HG02610 (cell line): ENCODE data around the gene LIN7C.
"Not testable (repeated sequence)": the region's sequence is repeated elsewhere in the genome, so short reads cannot be mapped to it uniquely, and the experiment has no call there.

ENCODE experiments used
- ATAC-seq: cut with Tn5 transposase; IDR thresholded peaks from one replicate; pipeline ENCODE4 v1.9.1; 2021; ENCODE audit warnings: mild to moderate bottlenecking, moderate library complexity; ENCODE audit not compliant: unreplicated experiment

LIN7C gene

GRCh38 chr11:27451244-27451965, 55.2 kb downstream of the LIN7C start:
- no peak for ATAC-seq

GRCh38 chr11:27448184-27448540, 58.4 kb downstream of the LIN7C start:
- not testable (repeated sequence) for ATAC-seq

GRCh38 chr11:27447288-27448183, 59.0 kb downstream of the LIN7C start:
- no peak for ATAC-seq

GRCh38 chr11:27445625-27446024, 60.9 kb downstream of the LIN7C start:
- ATAC-seq: no peak

- ATAC-seq: no peak
These were observed 61.8 kb downstream of the LIN7C start for GRCh38 chr11:27444801-27445215.
